GM19023 (cell line): ENCODE data around the gene MAU2.

Source experiments
- ATAC-seq: cut with Tn5 transposase; IDR thresholded peaks from one replicate; pipeline ENCODE4 v1.9.1; 2021; ENCODE audit warnings: mild to moderate bottlenecking, moderate library complexity; ENCODE audit not compliant: unreplicated experiment

The MAU2 gene

DNA sequence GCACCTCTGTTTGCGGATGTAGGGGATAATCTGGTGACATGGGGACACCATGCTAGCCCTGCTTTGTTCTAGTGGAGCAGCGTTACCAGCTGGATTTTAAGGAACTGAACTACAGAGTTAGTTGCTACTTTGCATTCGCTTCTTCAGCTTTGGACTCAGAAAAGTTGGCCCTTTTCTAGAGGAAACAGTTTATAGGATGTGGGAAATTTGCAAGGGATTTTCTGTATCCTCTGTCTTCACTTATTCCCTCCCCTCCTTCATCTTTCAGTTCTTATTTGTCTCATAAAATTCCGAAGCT is 87.0 kb downstream of the MAU2 start:
- ATAC-seq: no peak
